ENCODE data around the gene ASTE1. TPM values are rescaled to one million over a fixed set of nuclear protein-coding genes. Genes with fewer than 3 reads are reported as not detected.

ASTE1 gene
- polyA plus RNA-seq, 3 donors: 3.1 to 7.2 (median 6.6) TPM

DNA sequence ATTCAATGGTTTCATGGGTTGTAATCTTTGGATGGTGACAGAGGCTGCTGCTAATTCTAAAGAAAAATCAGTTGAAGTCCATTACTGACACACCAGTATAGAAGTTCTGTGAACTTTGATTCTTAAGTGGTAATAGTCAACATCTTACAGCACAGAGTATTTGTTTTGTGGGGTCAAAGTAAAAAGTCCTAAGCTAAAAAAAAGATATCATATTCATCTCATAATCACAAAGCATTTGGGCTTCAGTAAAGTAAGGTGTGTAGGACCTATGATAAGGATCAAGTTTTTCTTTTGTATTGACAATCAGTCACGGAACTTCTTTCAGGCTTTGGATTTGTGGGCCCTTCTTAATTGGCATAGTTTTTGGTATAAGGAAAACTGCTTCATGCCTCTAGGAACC lies 1.1 kb downstream of the ASTE1 start:
- peak overlapping the region; percentile 88 to 95 for H3K4me3 Mint-ChIP-seq
- TF ChIP-seq CTCF (IDR thresholded peaks at IDR 0.05): no peak
- H2AFZ ChIP-seq (ENCODE audit: insufficient read depth, low read depth, low read length, poor library complexity, severe bottlenecking): peak overlapping the region; percentile 97
- DNase-seq: no peak
- peak overlapping the region in 1 of 2 donors; percentile 95 for H3K27ac ChIP-seq (ENCODE audit: low read depth in 1 of 2, low read length in 2 of 2)
- H3K27me3 ChIP-seq (ENCODE audit: control insufficient read depth in 2 of 2, insufficient read depth in 2 of 2, low read length in 2 of 2): no peaks in the 10 kb centered on the region
- no peaks in the 10 kb centered on the region for H3K9me3 ChIP-seq (replicated peaks in 1 of 2; ENCODE audit: control insufficient read depth in 1 of 2, insufficient read depth in 1 of 2, low read length in 2 of 2)
- no CpG with 5 or more reads among the region's 1 CpG for WGBS (ENCODE audit: insufficient coverage)
- peaks cover 21% of the 10 kb centered on the region for H3K79me2 ChIP-seq (ENCODE audit: insufficient read depth, low read length)
- H3K9ac ChIP-seq (ENCODE audit: insufficient read depth, low read length, poor library complexity, severe bottlenecking): no peak overlapping the region
- H3K36me3 ChIP-seq (replicated peaks in 1 of 2; ENCODE audit: control insufficient read depth in 1 of 2, insufficient read depth in 2 of 2, low read length in 2 of 2): peaks cover 5 to 22% of the 10 kb centered on the region in 2 donors
- no peaks in the 10 kb centered on the region for H4K20me1 ChIP-seq (ENCODE audit: insufficient read depth, low read length)
- peaks cover 14 to 34% of the 10 kb centered on the region in 2 donors for H3K4me1 ChIP-seq (ENCODE audit: control insufficient read depth in 1 of 2, insufficient read depth in 2 of 2, low read length in 2 of 2)
- intact Hi-C loops (cut with micrococcal nuclease): no loop called here
- H3K36me3 Mint-ChIP-seq: peaks cover 16 to 19% of the 10 kb centered on the region in 2 donors
- H3K27me3 Mint-ChIP-seq (ENCODE audit: low read depth in 3 of 3): no peaks in the 10 kb centered on the region
- peak overlapping the region; percentile 80 for H3K4me2 ChIP-seq (replicated peaks; ENCODE audit: extremely low read depth, low read length, poor library complexity, severe bottlenecking)
- H3K4me3 ChIP-seq (replicated peaks in 1 of 3; ENCODE audit: low read depth in 2 of 3, low read length in 3 of 3): peak overlapping the region in 1 of 3 experiments; percentile 87
- H3K4me1 Mint-ChIP-seq: peaks cover 45% of the 10 kb centered on the region
- no peaks in the 10 kb centered on the region for H3K9me3 Mint-ChIP-seq
- peak overlapping the region in 6 of 7 donors; percentile 92 to 98 (median 96) for H3K27ac Mint-ChIP-seq

DNA sequence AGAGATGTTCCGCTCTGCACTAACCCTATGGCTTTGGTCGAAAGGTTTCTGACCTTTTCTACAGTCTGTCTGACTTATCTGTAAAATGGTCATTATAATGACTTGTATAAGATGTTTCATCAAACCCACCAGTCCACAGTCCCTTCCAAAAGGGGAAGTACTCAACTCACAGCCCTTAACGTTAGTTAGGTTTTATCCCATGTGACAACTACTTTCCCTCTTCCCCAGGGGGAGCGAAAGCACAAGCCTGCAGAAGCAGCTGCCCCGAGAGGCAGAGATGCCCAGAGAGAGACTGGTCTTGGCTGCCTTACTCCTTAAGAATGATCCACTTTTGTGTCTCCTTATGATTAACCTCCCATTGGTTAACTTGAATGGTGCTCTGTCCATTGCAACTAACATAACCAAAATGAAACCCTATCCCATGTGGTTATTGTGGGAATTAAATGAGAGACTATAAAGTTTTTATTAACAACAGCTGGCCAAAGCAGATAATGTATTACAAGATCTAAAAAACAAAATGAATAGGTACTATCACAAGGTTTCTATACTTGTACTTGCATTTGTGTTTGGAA lies 6.4 kb downstream of the ASTE1 start:
- Histone ChIP-seq H3K27me3 (ENCODE audit: control insufficient read depth in 2 of 2, insufficient read depth in 2 of 2, low read length in 2 of 2) (no peaks in the 10 kb centered on the region), H3K9ac (ENCODE audit: insufficient read depth, low read length, poor library complexity, severe bottlenecking) (no peak overlapping the region), H3K79me2 (ENCODE audit: insufficient read depth, low read length) (peaks cover 17% of the 10 kb centered on the region), H3K4me2 (replicated peaks; ENCODE audit: extremely low read depth, low read length, poor library complexity, severe bottlenecking) (peak overlapping the region; percentile 54), H3K4me3 (replicated peaks in 1 of 3; ENCODE audit: low read depth in 2 of 3, low read length in 3 of 3) (peak overlapping the region in 1 of 3 experiments; percentile 46), H4K20me1 (ENCODE audit: insufficient read depth, low read length) (no peaks in the 10 kb centered on the region), H3K36me3 (replicated peaks in 1 of 2; ENCODE audit: control insufficient read depth in 1 of 2, insufficient read depth in 2 of 2, low read length in 2 of 2) (peaks cover 43 to 65% of the 10 kb centered on the region in 2 donors), H3K4me1 (ENCODE audit: control insufficient read depth in 1 of 2, insufficient read depth in 2 of 2, low read length in 2 of 2) (peaks cover 9 to 31% of the 10 kb centered on the region in 2 donors), H3K27ac (ENCODE audit: low read depth in 1 of 2, low read length in 2 of 2) (peak overlapping the region in 1 of 2 donors; percentile 20), H2AFZ (ENCODE audit: insufficient read depth, low read depth, low read length, poor library complexity, severe bottlenecking) (no peak overlapping the region), H3K9me3 (replicated peaks in 1 of 2; ENCODE audit: control insufficient read depth in 1 of 2, insufficient read depth in 1 of 2, low read length in 2 of 2) (no peaks in the 10 kb centered on the region)
- TF ChIP-seq CTCF (IDR thresholded peaks at IDR 0.05): no peak
- no CpG with 5 or more reads among the region's 5 CpGs for WGBS (ENCODE audit: insufficient coverage)
- no peaks in the 10 kb centered on the region for H3K9me3 Mint-ChIP-seq
- DNase-seq: peak; percentile 45 to 57 (median 54)
- H3K4me3 Mint-ChIP-seq: peak overlapping the region; percentile 31 to 77
- intact Hi-C loops (cut with micrococcal nuclease): no loop called here
- H3K36me3 Mint-ChIP-seq: peaks cover 43 to 44% of the 10 kb centered on the region in 2 donors
- H3K27me3 Mint-ChIP-seq (ENCODE audit: low read depth in 3 of 3): no peaks in the 10 kb centered on the region
- H3K4me1 Mint-ChIP-seq: peaks cover 37% of the 10 kb centered on the region
- peak overlapping the region in 4 of 7 donors; percentile 18 to 63 (median 62) for H3K27ac Mint-ChIP-seq

All from CD14-positive monocyte (primary cell).